ENCODE results near the gene TRIM63.

The TRIM63 gene

GRCh38 chr1:26012864-26013263 lies 54.6 kb downstream of the TRIM63 start:
- no peak for DNase-seq

GRCh38 chr1:26010825-26011224 lies 56.6 kb downstream of the TRIM63 start:
- no peak for DNase-seq

- no peak for DNase-seq
Observed at GRCh38 chr1:26009796-26010447, 57.5 kb downstream of the TRIM63 start.

GRCh38 chr1:26006710-26007109 lies 60.7 kb downstream of the TRIM63 start:
- DNase-seq: no peak

- DNase-seq: no peak
Observed at GRCh38 chr1:26005434-26006105, 61.9 kb downstream of the TRIM63 start.

- no peak for DNase-seq
Observed at GRCh38 chr1:26003756-26004155, 63.7 kb downstream of the TRIM63 start.

GRCh38 chr1:26003262-26003661 lies 64.2 kb downstream of the TRIM63 start:
- no peak for DNase-seq
